ENCODE data around the gene ADM. TPM values are rescaled to one million over a fixed set of nuclear protein-coding genes. Genes with fewer than 3 reads are reported as not detected.
A peak's percentile ranks its signal among the peaks of the same experiment; 100 is the strongest.

The ADM gene
- total RNA-seq, 2 donors from 2014 or later: 52.7 to 85.4 TPM

DNA sequence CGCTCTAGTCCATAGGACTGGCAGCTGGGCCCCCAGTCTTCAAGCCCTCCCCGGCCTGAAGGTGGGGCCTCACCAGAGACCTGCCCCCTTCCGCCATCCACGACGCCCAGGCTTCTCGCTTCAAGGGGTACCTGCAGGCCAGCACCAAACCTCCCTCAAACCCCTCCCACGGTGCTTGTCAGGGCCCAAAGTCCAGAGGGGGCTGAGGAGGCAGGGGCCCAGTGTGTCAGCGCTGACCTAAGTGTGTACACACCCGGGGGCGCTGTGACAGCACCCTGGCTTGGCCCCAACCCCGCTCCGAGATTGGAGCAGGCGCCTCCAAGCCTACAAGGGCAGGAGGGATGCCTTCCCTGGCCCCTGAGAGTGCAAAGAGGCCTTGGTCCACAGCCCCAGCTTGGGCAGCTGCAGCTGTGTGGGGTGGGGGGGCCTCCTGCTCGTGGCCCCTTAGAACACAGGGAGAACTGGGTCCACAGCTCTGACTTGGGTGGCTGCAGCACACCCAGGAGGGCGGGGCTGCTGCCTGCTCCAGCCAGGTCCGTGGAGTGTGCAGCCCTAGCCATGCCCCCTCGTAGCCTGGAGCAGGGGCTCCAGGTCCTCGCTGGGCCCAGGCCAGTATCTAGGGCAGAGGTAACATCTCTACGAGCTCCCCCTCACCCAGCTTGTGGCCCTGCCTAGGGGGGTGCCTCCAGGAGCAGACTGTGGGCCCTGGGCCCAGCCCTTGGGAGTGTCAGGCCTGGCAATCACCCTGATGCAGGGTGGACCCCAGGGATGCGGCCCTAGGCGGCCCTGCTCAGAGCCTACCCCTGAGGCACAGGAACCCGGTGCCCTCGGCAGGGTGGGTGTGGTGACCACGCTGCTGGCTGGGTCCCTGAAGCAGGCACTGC, 15.8 kb upstream of the ADM start:
- WGBS, 2 donors: 81 to 88% methylated on average over 9 to 16 of the region's 24 CpGs
- Histone ChIP-seq H3K27ac (no peak overlapping the region), H3K9me3 (no peaks in the 10 kb centered on the region), H3K27me3 (no peaks in the 10 kb centered on the region), H3K4me1 (peaks cover under 1% of the 10 kb centered on the region), H3K4me3 (no peak overlapping the region), H3K36me3 (replicated peaks in 1 of 2; ENCODE audit: insufficient read depth in 1 of 2, low read depth in 2 of 2) (no peaks in the 10 kb centered on the region)
- intact Hi-C loops (cut with DNase I): no loop called here
- TF ChIP-seq POLR2A (IDR thresholded peaks at IDR 0.05): no peak
- TF ChIP-seq, protein P1, sequence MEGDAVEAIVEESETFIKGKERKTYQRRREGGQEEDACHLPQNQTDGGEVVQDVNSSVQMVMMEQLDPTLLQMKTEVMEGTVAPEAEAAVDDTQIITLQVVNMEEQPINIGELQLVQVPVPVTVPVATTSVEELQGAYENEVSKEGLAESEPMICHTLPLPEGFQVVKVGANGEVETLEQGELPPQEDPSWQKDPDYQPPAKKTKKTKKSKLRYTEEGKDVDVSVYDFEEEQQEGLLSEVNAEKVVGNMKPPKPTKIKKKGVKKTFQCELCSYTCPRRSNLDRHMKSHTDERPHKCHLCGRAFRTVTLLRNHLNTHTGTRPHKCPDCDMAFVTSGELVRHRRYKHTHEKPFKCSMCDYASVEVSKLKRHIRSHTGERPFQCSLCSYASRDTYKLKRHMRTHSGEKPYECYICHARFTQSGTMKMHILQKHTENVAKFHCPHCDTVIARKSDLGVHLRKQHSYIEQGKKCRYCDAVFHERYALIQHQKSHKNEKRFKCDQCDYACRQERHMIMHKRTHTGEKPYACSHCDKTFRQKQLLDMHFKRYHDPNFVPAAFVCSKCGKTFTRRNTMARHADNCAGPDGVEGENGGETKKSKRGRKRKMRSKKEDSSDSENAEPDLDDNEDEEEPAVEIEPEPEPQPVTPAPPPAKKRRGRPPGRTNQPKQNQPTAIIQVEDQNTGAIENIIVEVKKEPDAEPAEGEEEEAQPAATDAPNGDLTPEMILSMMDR (IDR thresholded peaks at IDR 0.05): no peak
- ATAC-seq: no peak
- DNase-seq: no peak

DNA sequence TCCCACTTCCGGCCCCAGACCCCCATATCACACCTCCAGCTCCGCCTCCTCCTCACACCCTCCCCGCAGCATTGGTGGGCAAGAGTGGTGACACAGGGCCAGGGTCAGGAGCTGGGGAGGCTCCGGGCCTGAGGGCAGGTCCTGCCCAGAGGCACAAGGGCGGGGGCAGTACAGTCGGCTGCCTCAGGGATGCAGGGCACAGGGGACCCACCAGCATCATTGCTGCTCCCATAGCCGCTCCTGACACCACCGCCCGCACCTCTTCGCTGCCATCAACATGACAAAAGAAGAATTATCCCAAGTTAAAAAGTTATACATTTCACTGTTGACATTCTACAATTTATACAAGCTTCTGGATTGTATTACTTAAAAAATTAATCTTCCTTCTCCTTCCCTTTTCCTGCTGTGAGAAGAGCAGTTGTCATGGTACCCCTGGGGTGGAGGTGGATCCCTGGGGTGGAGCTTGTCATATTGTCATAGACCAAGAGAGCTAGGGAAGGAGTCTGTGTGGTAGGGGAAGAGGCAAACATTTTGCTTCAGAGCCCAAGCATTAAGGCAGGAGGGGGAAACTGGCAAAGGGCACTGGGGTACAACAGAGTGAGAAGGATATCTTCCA, 15.0 kb upstream of the ADM start:
- DNase-seq: no peak
- Histone ChIP-seq H3K27me3 (no peaks in the 10 kb centered on the region), H3K36me3 (replicated peaks in 1 of 2; ENCODE audit: insufficient read depth in 1 of 2, low read depth in 2 of 2) (no peaks in the 10 kb centered on the region), H3K4me3 (no peak overlapping the region), H3K4me1 (peaks cover 8% of the 10 kb centered on the region), H3K27ac (no peak overlapping the region), H3K9me3 (no peaks in the 10 kb centered on the region)
- ATAC-seq: no peak
- WGBS, 2 donors: 79 to 80% methylated on average over 6 to 10 of the region's 10 CpGs
- no peak for TF ChIP-seq POLR2A (IDR thresholded peaks at IDR 0.05)
- TF ChIP-seq, protein P1 (IDR thresholded peaks at IDR 0.05): no peak
- intact Hi-C loops (cut with DNase I): no loop called here

DNA sequence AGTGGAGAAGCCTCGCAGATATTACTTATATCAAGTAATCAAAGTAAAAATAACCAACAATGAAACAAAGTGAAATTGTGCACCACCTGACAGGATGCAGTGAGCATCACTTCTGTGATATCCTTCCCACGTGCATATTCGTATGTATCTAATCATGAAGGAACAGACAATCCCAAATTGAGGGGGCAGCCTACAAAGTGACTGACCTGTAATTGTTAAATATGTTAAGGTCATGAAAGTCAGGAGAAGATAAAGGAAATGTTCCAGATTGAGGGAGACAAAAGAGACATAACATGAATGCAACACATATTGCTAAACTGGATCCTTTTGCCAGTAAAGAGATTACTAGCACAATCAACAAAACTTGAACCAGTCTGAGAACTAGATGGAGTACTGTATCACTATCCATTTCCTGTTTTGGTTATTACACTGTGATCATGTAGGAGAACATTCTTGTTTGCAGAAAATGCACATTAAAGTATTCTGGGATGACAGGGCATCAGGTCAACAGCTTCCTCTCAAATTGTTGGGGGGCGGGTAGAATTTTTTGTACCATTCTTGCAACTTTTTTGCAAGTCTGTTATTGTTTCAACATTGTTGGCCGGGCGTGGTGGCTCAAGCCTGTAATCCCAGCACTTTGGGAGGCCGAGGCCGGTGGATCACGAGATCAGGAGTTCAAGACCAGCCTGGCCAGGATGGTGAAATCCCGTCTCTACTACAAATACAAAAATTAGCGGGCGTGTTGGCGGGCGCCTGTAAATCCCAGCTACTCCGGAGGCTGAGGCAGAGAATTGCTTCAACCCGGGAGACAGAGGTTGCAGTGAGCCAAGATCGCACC, 12.9 kb upstream of the ADM start:
- 82 to 87% methylated on average over 17 of the region's 17 CpGs for WGBS, 2 donors
- peak overlapping the region in 1 of 4 donors; percentile 12 for H3K27ac ChIP-seq
- H3K4me3 ChIP-seq: no peak overlapping the region
- no peaks in the 10 kb centered on the region for H3K9me3 ChIP-seq
- H3K4me1 ChIP-seq: peaks cover 11% of the 10 kb centered on the region
- TF ChIP-seq, protein P1 (IDR thresholded peaks at IDR 0.05): no peak
- no peak for TF ChIP-seq POLR2A (IDR thresholded peaks at IDR 0.05)
- DNase-seq (peak in 1 of 4 donors; percentile 33), ATAC-seq (no peak)
- H3K27me3 ChIP-seq: no peaks in the 10 kb centered on the region
- intact Hi-C loops (cut with DNase I): no loop called here
- no peaks in the 10 kb centered on the region for H3K36me3 ChIP-seq (replicated peaks in 1 of 2; ENCODE audit: insufficient read depth in 1 of 2, low read depth in 2 of 2)

GRCh38 chr11:10293423-10294289, 11.2 kb upstream of the ADM start, which contains the start of gene SBF2:
Gene SBF2 (minus strand): TSS chr11:10294219. CDS start chr11:10294069, 150 bp downstream.
- TF ChIP-seq, protein P1 (IDR thresholded peaks at IDR 0.05): no peak
- TF ChIP-seq POLR2A (IDR thresholded peaks at IDR 0.05): peak; percentile 15 to 81 (median 71)
- DNase-seq (peak; percentile 80 to 89 (median 84)), ATAC-seq (peak; percentile 86)
- WGBS, 2 donors: 0 to 2% methylated on average over 3 to 28 of the region's 81 CpGs
- intact Hi-C loops (cut with DNase I): no loop called here
- Histone ChIP-seq H3K27me3 (no peaks in the 10 kb centered on the region), H3K4me1 (peaks cover 11% of the 10 kb centered on the region), H3K4me3 (peak within 1 kb of the TSS; percentile 82 to 84), H3K9me3 (no peaks in the 10 kb centered on the region), H3K27ac (peak within 1 kb of the TSS; percentile 83 to 94 (median 87)), H3K36me3 (replicated peaks in 1 of 2; ENCODE audit: insufficient read depth in 1 of 2, low read depth in 2 of 2) (no peaks in the 10 kb centered on the region)

All from body of pancreas (tissue), 4 donors.